HG02973 (cell line): Measurements from ENCODE around the gene EN1.

Experiments
- ATAC-seq: cut with Tn5 transposase; IDR thresholded peaks from one replicate; pipeline ENCODE4 v1.9.1; 2021; ENCODE audit warnings: moderate library complexity; ENCODE audit not compliant: unreplicated experiment

Gene EN1

GRCh38 chr2:118843483-118844132 lies 3.8 kb downstream of the EN1 start:
- ATAC-seq = no peak

GRCh38 chr2:118842661-118843482 lies 4.6 kb downstream of the EN1 start:
- ATAC-seq = no peak

DNA sequence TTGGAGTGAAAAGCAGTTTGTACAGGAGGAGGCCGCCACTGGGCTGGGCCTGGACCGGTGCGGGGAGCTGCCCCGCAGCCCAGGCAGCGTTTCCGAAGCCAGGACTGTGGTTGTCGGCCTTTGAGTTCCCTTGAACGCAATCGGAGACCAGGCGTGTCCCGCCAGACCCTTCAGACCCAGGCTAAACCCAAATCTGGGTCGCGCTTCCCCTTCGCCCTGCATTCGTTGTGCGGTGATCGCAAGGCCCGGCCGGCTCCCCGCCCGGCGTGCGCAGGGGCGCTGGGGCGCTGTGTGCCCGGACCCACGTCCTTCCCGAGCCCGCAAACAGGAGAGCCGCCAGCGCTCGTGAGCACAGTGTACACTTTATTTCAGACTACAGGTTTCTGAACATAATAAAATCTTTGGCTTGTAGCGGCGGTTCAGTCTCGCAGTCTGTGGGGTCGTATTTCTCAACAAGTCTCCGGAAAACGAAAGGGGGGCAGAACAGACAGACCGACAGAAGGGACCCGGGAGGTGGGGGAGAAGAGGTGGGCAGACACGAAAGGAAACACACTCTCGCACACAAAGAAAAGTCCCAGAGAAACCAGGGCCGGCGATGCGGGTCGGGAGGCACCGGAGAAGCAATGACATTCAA lies 5.5 kb downstream of the EN1 start:
- no peak for ATAC-seq

DNA sequence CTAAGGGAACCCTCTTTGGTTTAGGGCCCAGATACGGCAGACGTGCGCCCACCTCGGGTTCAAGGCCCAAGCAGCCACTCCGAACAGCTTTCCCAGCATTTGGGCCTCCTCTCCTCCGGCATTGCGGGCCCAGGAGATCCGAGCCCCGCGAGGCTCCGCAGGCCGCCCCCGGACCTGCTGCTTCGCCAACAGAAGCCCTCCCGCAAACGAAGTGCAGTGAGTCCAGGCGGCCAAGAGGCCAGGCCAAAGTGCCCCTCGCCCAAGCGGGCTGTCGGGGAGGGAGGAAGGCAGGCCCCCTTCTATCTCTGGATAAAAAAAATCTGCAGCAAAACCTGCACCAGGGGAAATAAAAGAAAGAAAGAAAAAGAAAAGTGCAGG lies 6.0 kb downstream of the EN1 start:
- no peak for ATAC-seq

- no peak for ATAC-seq
Observed at GRCh38 chr2:118838741-118839455, 8.6 kb downstream of the EN1 start.

GRCh38 chr2:118837621-118838020 lies 9.8 kb downstream of the EN1 start:
- ATAC-seq = no peak

- no peak for ATAC-seq
Observed at GRCh38 chr2:118837067-118837466, 10.4 kb downstream of the EN1 start.

DNA sequence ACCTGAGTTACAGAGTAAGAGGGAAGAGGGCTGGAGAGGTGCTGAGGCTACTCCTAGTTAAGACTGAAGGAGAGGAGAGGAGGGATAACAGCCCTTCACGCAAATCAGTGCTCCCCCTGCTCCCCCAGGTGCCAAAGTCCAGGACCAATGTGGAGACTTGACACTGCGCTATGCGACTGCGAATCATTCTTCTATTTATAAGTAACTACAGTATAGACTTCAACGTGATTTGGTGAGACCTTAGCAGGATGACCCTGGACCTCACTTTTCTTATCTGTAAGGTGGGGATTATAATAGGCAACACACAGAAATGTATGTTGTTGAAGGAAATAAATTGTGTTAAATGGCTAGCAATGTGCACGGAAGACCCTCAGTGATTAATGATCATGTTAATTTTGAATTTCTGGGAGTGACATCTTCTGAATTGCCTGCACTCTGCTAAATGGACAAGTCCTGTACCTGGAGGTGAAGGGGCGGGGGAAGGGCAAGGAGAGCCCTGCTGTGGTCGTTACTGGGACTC lies 11.0 kb downstream of the EN1 start:
- no peak for ATAC-seq

- ATAC-seq = no peak
Observed at GRCh38 chr2:118835746-118836410, 11.6 kb downstream of the EN1 start.

DNA sequence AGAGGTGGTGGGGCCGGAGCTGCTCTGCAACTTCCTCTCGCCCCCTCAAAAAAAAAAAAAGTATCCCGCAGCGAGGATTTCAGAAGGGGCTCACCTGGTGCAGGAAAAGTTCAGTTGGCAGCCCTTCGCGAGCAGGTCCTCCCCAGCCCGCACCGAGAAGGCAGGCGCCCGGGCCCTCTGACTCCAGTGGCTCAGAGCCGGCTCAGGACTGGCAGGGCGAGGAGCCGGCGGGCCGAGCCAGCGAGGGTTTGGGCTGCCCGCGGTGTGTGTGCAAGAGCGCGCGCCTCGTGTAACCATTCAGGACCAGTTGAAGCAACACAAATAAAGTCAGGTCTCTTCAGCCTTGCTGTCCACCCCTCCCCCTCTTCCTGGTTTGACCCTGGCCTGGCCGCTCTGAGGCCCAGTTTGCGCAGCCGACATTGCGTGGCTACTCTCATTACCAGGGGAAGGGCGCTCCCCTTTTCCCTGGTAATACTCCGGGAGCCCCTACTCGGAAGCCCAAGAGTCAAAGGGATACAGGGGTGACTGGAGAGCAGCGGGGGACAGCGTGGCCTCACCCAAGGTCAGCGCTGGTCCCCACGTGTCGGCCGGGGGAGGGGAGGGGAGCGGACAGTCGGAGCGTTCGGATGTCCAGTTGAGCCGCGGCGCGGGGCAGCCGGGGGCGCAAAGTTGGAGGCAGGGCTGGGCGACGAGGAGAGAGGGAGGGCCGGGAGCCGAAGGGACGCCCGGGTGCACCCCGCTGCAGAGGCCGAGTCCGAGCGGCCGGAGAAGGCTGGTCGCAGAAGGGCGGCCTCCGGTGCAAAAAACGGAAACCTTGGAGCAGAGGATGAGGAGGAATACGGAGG lies 12.3 kb downstream of the EN1 start:
- ATAC-seq = no peak

GRCh38 chr2:118834440-118834810 lies 13.0 kb downstream of the EN1 start:
- ATAC-seq = no peak

- no peak for ATAC-seq
Observed at GRCh38 chr2:118833716-118834439, 13.6 kb downstream of the EN1 start.

DNA sequence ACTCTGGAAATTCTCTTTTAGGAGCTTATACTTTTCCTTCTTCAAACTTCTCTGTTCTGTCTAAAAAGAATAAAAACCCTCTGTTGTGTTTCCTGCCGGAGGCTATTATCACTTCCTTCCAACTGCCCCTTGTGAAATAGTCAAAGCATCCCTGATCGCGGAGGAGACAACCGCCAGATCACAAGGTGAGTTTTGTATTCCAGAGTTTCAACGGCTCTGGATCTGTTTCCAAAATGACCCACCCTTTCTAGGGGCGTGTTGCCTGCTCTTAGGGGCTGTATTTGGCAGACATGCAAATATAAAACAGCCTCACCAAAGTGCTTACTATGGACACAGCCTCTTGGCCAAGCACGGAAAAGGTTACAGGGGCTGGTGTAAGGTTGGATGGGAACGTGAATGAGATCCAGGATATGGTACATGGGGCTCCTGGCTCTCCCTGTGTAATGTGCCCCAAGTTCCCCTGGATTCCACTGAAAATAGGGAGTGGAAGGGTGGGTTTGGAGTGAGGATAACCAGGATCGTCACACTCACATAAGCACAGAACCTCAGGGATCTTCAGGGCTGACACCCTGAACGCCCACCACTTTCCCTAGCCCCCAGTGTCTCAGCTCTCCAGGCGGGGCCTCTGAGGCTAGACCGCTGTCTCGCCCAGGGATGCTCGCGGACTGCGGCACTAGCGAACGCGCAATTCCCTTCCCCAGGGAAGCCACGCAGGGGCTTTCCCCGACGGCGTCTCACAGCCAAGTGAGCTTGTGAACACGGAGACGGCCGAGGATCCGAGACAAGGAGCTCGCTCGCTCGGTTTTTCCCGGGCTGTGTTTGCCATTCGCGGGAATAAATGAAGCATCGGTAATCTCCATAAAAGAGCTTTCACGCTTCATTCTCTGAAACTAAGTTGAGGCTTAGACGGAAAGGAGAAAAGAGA lies 14.4 kb downstream of the EN1 start:
- ATAC-seq = no peak

GRCh38 chr2:118832071-118832790 lies 15.2 kb downstream of the EN1 start:
- no peak for ATAC-seq

DNA sequence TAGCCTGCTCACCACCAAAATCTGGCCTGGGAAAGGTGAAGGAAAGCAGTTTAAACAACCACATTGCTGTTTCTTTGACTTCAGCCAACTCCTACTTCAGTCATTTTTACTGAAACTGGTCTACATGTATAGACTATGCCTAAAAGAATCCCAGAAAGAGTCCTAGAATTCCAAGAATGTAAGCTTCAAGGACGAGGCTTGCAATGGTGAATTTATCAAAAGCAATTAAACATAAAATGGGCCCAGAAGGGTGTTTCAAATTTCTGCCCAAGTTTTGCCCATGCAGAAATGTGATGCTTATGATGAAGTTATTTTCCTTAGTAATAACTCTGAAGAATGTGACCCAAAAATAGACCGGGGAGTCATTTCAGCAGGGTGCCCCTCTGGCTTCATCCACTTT lies 16.6 kb downstream of the EN1 start:
- ATAC-seq = no peak

GRCh38 chr2:118830118-118830517 lies 17.3 kb downstream of the EN1 start:
- ATAC-seq = no peak

DNA sequence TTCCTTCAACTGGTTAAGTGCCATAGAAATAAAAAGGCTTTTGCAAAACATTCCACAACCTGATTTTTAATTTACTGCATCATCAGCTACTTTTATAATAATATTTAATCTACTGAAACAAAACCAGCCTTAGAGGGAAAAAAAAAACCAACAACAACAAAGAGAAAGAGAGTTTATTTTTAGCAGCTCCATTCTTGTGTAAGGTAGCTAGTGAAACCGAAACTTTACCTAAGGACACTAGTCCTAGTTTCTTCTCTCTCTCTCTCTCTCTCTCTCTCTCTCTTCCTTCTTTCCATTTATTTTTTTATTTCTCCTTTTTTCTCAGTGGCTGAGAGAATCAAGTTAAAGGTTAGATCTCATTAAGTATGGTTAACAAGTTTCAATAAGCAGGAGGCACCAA lies 21.4 kb downstream of the EN1 start:
- ATAC-seq = no peak

- ATAC-seq = no peak
Observed at GRCh38 chr2:118823633-118824032, 23.8 kb downstream of the EN1 start.
